Lung (tissue), 12 donors: ENCODE results near the gene SLC23A2. TPM values are rescaled to one million over a fixed set of nuclear protein-coding genes. Genes with fewer than 3 reads are reported as not detected.

Source experiments
- ATAC-seq: fragments of 200-7000 bp; cut with Tn5 transposase; one replicate; pipeline ENCODE4 v1.9.1; 2020; ENCODE audit warnings: moderate number of reproducible peaks; ENCODE audit not compliant: insufficient read depth, low FRiP score
- DNase-seq, 3 donors: peaks; one replicate each; pipeline ENCODE4 v3.0.0-alpha.2; 2013 to 2017
- H3K27ac ChIP-seq, 2 donors: one replicate each; pipeline ENCODE4 v1.5.1; 2013; ENCODE audit warnings: mild to moderate bottlenecking in 2 of 2, moderate library complexity in 2 of 2, control low read depth in 1 of 2, inconsistent platforms in 1 of 2, low read depth in 1 of 2, low read length in 1 of 2
- H3K27me3 ChIP-seq, 3 donors: one replicate each; pipeline ENCODE4 v1.5.1; 2013; ENCODE audit warnings: low read length in 2 of 3; ENCODE audit not compliant: control insufficient read depth in 3 of 3, insufficient read depth in 3 of 3
- H3K36me3 ChIP-seq, 4 donors: one replicate each; pipeline ENCODE4 v1.5.1; 2013; ENCODE audit warnings: low read length in 4 of 4, mild to moderate bottlenecking in 1 of 4, moderate library complexity in 1 of 4; ENCODE audit not compliant: control insufficient read depth in 4 of 4, insufficient read depth in 4 of 4
- H3K4me1 ChIP-seq, 5 donors: one replicate each; pipeline ENCODE4 v1.5.1; 2013; ENCODE audit warnings: low read length in 5 of 5, mild to moderate bottlenecking in 2 of 5, moderate library complexity in 1 of 5; ENCODE audit not compliant: control insufficient read depth in 5 of 5, insufficient read depth in 5 of 5
- H3K4me3 ChIP-seq: one replicate; pipeline ENCODE4 v1.5.1; 2013; ENCODE audit warnings: mild to moderate bottlenecking, control low read depth, moderate library complexity
- H3K9ac ChIP-seq, 2 donors: one replicate each; pipeline ENCODE4 v1.5.1; 2013; ENCODE audit warnings: low read length in 2 of 2, control low read depth in 1 of 2; ENCODE audit not compliant: insufficient read depth in 1 of 2
- H3K9me3 ChIP-seq, 4 donors: one replicate each; pipeline ENCODE4 v1.5.1; 2013; ENCODE audit warnings: low read length in 3 of 4, mild to moderate bottlenecking in 1 of 4, moderate library complexity in 1 of 4; ENCODE audit not compliant: control insufficient read depth in 4 of 4, insufficient read depth in 3 of 4
- CTCF ChIP-seq: IDR thresholded peaks from 2 replicates; pipeline ENCODE4 v1.5.1; 2012; ENCODE audit warnings: mild to moderate bottlenecking; ENCODE audit errors: control extremely low read depth, extremely low read depth
- WGBS, 2 donors: extraction: QIAGEN DNeasy Blood & Tissue Kit; methylation state at CpG; one replicate each; pipeline ENCODE4 v1.1.7; 2013; 5-methylcytosine and 5-hydroxymethylcytosine counted together
- polyA plus RNA-seq, 2 donors: library from polyadenylated mRNA; stranded (reverse); fragments of 200-250 nt; gene quantifications; one replicate each; pipeline ENCODE4 v1.2.1, GENCODE V29; 2013
- total RNA-seq, 2 donors: library from RNA; depleted of rRNA in 1 of 2; stranded (reverse); fragments of >200 nt in 1 of 2; gene quantifications; one replicate each; pipeline ENCODE4 v1.2.1, GENCODE V29; 2014 to 2021
- donor health status: control.
- donor health status: control.
- donor health status: Bipolar disorder and iron deficiency.
- donor health status: healthy.
- donor health status: DM: yes; HTN: yes; CAD: no.

The SLC23A2 gene
- total and polyA plus RNA-seq, 4 donors: 6.0 to 23.5 (median 14.3) TPM

GRCh38 chr20:4897600-4897999, 103.7 kb downstream of the SLC23A2 start:
- Histone ChIP-seq H3K4me3 (no peak overlapping the region), H3K9ac (no peak overlapping the region), H3K9me3 (no peaks in the 10 kb centered on the region), H3K27ac (no peak overlapping the region), H3K4me1 (peaks cover 0 to 11% (median 0%) of the 10 kb centered on the region in 5 donors), H3K36me3 (peaks cover 0 to 21% (median 8%) of the 10 kb centered on the region in 4 donors), H3K27me3 (no peaks in the 10 kb centered on the region)
- no peak for TF ChIP-seq CTCF
- no peak for DNase-seq
- WGBS, 2 donors: 97 to 99% methylated on average over 4 of the region's 4 CpGs
- no peak for ATAC-seq

GRCh38 chr20:4896971-4897497, 104.3 kb downstream of the SLC23A2 start:
- no peak overlapping the region for H3K9ac ChIP-seq
- no peaks in the 10 kb centered on the region for H3K9me3 ChIP-seq
- TF ChIP-seq CTCF: no peak
- no peak overlapping the region for H3K27ac ChIP-seq
- ATAC-seq (no peak), DNase-seq (no peak)
- H3K36me3 ChIP-seq: peaks cover 0 to 20% (median 8%) of the 10 kb centered on the region in 4 donors
- H3K4me1 ChIP-seq: peaks cover 0 to 11% (median 0%) of the 10 kb centered on the region in 5 donors
- 90 to 91% methylated on average over 9 of the region's 9 CpGs for WGBS, 2 donors
- H3K4me3 ChIP-seq: no peak overlapping the region
- H3K27me3 ChIP-seq: no peaks in the 10 kb centered on the region

- WGBS, 2 donors: 82 to 90% methylated on average over 16 of the region's 16 CpGs
- H3K4me3 ChIP-seq: no peak overlapping the region
- DNase-seq (no peak), ATAC-seq (no peak)
- H3K4me1 ChIP-seq: peaks cover 0 to 11% (median 0%) of the 10 kb centered on the region in 5 donors
- H3K36me3 ChIP-seq: peaks cover 0 to 17% (median 5%) of the 10 kb centered on the region in 4 donors
- H3K9ac ChIP-seq: no peak overlapping the region
- no peak overlapping the region for H3K27ac ChIP-seq
- H3K27me3 ChIP-seq: no peaks in the 10 kb centered on the region
- no peak for TF ChIP-seq CTCF
- H3K9me3 ChIP-seq: no peaks in the 10 kb centered on the region
Measured at GRCh38 chr20:4896119-4896702, 105.1 kb downstream of the SLC23A2 start.
